CD4-positive, alpha-beta T cell treated with Interleukin-12 subunit alpha and Interleukin-12 subunit beta, for 1 hour (primary cell): ENCODE measurements around the gene MAD1L1.
A peak's percentile ranks its signal among the peaks of the same experiment; 100 is the strongest.
"Not testable (repeated sequence)": the region's sequence is repeated elsewhere in the genome, so short reads cannot be mapped to it uniquely, and the experiment has no call there.

Experiments used
- DNase-seq: peaks from one replicate; pipeline ENCODE4 v3.0.0-alpha.2; 2020

MAD1L1 gene

GRCh38 chr7:2232766-2233520 is at the start of gene MAD1L1:
Gene MAD1L1 (minus strand): TSS chr7:2232945. CDS start chr7:2230133, 2,812 bp downstream.
- peak; percentile 89 for DNase-seq

GRCh38 chr7:2282185-2282751 is 49.5 kb upstream of the MAD1L1 start:
- DNase-seq, result no peak

DNA sequence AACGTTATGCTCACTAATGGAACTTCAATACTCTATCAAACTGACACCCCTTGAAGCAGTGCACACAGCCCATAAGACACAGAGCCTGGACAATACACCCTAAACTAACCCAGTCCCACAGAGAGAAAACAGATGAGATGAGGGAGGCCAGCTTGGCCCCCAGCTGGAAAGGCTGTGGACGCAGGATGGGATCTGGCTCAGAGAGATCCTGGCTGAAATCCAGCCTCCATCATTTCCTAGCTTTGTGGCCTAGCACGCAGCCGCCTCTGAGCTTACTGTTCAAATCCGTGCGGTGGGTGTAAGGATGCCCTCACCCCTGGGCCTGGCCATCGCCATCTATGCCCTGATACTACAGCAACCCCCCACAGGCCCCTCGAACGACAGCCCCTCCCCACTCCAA is 48.8 kb upstream of the MAD1L1 start:
- no peak for DNase-seq

DNA sequence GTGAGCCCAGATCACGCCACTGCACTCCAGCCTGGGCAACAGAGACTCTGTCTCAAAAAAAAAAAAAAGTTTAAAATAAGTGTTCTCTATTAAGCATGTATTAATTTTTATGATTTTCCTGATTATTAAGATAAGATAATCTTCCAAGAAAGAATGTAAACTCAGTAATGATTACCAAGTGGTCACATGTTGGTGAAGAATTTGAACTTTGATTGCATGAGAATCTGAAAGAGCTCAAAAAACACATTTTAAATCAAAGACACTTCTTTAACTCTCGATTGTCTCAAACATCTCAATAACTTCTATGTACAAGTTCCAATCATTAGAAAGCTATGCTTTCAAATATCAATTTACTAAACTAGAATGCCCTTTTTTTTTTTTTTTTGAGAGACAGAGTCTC is 47.7 kb upstream of the MAD1L1 start:
- DNase-seq, result no peak

DNA sequence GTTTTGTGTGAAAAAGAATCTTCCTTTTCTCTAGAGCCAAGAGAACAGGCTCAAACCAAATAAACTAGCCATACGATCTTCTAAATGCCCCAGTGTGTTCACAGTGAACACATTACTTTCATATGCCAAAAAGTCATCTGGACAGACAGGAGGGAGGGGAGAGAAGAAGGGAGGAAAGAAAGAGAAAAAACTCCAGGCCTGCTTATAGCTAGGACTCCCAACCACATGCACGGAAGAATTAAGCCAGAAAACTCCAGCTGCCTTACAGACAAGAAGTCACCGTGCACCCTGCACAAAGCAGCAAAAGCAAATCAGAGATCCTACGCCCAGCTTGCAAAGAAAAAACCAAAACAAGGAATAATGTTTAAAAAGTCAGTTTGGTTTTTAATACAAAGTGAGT is 47.2 kb upstream of the MAD1L1 start:
- no peak for DNase-seq

GRCh38 chr7:2278026-2278425 is 45.3 kb upstream of the MAD1L1 start:
- no peak for DNase-seq

GRCh38 chr7:2276107-2276506 is 43.4 kb upstream of the MAD1L1 start:
- DNase-seq, result no peak

- no peak for DNase-seq
These were observed 42.4 kb upstream of the MAD1L1 start for GRCh38 chr7:2275101-2275500.

DNA sequence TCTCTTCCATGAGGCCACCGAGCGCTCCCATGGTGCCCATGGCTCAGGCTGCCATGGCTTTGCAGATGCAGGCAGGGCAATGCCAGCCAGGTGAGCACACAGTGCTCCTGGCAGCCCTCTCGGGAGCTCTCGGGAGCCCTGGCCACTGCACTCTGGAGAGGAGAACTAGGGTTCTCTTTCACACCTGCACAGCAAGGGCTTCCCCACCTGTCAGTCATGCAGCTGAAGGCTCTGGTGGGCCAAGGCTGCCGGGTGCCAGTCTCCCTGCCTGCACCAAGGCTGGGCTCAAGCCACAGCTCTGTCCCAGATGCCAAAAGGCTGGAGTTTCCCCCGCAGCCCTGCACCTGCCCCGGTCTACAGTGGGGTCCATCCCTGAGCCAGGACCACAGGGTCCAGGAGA is 41.9 kb upstream of the MAD1L1 start:
- no peak for DNase-seq

DNA sequence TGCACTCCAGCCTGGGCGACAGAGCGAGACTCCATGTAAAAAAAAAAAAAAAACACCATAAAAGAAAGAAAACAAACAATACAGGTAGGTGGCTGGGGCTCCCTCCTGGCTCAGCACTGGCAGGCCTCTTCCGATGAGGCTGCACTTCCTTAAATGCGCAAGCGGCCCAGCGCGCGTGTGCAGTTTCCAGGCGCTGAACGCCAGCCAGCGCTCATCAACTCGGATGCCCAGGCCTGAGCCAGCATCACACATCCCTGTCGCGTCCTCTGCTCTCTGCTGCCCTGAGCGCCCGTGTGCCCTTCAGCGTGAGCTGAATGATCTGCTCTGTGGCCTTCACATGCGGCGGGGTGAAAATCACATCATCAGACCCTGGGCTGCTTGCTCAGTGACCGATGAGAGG is 41.1 kb upstream of the MAD1L1 start:
- no peak for DNase-seq

DNA sequence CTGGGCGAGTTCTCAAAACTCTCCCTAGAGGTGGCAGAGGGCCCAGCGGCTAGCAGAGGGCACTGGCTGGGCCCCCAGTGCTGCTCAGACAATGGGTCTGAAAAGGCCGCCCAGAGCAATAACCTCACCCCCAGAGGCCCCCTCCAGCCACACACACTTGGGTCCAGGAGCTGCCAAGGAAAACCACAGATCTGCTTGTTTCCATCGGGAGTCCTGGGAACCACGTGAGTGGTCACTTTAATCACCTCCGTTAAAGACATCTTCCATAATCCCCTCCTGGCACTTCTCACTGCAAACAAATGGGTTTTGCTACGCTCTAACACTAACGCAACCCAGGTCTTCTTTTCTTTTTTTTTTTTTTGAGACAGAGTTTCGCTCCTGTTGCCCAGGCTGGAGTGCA is 39.3 kb upstream of the MAD1L1 start:
- no peak for DNase-seq

DNA sequence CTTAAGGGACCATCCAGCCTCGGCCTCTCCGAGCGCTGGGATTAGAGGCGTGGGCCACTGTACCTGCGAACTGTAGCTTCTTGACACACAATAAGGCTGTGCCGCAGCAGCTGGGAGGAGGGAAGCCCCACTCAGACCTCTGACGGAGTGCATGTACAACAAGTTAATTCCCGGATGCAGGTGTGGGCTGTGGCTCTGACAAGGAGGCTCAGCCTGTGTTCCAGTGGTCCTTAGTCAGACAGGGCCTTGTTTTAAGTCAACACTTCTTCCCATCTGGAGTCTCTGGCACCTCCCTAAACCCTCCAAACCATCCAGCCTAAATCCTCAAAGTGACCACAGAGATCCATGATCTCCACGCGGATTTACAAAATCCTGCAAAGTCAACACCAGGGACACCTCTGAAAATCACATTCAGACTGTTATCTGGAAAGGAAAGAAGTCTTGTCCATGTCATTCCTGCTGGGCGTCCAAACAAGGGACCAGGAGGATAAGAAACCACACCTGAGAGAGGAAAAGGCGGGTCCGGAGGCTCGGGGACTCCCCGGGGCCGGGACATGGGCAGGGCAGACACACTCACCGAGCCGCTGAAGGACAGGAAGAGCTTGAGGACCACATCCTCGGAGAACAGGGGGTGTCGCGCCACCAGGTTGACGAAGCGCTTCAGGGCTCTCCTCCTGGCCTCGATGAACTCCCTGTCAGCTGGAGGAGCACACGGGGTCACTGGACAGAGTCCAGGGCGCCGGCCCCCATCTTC is 38.7 kb upstream of the MAD1L1 start:
- no peak for DNase-seq

DNA sequence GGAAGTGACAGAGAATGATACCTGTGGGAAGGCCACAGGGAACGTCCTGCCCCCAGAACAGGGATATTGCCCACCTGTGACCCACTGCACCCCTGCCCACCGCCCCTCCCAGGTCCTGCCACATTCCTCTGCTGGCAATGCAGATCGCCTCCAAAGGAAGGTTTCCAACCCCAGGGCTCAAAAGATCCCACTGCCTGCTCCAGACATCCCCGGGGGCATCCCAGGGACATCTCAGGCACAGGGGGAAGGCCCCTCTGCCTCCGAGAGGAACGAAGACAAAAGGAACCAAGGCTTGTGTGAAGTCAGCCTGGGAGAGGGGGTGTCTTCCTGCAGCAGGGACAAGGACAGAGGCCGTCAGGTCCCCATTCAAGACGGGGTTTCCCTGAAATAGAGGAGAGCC is 37.8 kb upstream of the MAD1L1 start:
- no peak for DNase-seq

GRCh38 chr7:2269991-2270460 is 37.3 kb upstream of the MAD1L1 start:
- DNase-seq, result no peak

DNA sequence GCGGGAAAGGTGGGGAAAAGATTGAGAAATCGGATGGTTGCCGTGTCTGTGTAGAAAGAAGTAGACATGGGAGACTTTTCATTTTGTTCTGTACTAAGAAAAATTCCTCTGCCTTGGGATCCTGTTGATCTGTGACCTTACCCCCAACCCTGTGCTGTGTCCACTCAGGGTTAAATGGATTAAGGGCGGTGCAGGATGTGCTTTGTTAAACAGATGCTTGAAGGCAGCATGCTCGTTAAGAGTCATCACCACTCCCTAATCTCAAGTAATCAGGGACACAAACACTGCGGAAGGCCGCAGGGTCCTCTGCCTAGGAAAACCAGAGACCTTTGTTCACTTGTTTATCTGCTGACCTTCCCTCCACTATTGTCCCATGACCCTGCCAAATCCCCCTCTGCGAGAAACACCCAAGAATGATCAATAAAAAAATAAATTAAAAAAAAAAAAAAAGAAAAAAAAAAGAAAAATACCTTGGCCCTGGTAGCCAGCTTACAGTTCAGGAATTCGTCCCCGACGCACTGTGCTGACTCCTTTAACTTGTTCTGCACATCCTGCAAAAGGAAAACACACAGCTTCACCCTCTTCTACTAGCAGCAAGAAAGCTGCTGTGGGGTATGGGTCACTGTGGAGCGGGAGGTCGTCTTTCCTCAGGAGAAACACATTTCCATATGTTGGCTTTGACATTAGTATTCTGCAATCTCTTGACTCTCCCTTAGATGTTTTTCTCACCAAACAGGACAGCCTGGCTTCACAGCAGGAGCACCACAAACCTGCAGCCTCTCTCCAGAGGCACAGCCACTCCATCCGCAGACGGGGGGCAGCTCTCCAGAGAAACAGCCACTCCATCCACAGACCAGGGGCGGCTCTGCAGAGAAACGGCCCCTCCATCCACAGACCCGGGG is 36.6 kb upstream of the MAD1L1 start:
- DNase-seq, result not testable (repeated sequence)

DNA sequence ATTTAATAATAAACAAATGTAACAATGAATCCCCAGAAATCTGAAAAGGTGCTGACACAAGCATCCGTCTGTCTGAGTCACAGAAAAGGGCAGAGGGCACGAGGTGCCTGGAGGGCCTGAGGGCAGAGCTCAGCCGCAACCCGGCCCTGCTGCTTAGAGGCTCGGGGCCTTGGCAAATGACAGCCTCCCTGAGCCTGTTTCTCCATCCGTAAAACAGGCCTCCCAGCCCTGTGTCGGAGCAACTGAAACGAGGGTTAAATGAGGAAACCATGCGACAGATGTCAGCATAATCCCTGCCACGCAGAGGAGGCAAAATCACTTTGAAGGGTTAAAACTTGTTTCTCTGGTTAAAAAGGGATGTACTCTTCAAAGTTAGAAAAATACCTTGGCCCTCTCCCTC is 34.2 kb upstream of the MAD1L1 start:
- no peak for DNase-seq

DNA sequence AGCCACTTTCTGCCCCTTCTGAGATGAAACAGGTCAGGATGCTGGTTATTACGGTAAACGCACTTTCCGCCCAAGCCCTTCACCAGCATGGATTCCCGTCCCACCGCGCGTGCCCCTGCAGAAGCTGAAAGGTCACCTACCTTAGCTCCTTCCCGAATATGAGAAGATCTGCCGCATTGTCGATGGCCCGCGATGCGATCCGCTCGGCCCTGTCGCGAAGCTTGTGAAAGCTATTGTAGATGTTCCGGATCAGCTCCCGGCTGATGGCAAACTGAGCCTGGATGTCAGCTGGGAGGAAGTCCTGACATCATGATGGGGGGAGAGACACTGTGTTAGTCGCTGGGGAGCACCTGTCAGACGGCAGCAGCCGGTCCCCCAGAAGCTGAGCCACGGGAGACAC is 31.4 kb upstream of the MAD1L1 start:
- DNase-seq, result no peak

DNA sequence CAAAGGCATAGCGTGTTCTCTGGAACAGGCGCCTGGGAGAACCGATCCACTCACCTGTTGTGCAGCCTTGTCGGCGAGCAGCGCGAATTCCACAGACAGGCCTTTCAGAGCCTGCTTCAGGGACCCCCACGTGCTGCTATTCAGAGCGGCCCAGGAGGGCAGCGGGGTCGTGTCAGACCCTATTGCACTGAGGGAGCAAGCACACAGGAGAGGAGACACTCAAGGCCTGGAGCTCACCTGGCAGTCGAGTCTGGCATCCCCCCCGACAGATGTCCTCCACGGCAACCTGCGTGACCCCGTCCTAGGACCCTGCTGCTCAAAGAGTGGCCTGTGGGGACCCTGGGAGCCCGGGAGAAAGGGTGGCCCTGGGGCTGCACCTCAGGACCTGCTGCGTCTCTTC is 30.4 kb upstream of the MAD1L1 start:
- DNase-seq, result no peak

GRCh38 chr7:2261611-2262010 is 28.9 kb upstream of the MAD1L1 start:
- peak; percentile 23 for DNase-seq

- no peak for DNase-seq
These were observed 28.1 kb upstream of the MAD1L1 start for GRCh38 chr7:2260820-2261219.

DNA sequence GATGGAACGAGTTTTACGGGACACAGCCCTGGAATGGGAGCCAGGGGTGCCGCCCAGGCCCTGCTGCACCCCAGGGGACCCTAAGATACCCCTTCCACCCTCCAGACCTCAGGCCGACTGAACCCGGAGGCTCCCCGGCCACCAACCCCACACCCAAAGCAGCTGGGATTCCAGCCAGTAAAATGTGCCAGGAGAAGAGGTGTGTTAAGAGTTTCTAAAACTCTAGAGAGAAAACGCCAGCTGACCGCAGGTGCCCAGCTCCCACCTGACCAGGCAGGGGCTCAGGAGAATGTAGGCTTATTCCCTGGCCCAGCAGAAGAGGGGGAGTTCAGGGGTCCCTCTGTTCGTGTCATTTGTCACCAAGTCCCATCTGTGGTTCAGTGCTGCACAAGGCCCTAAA is 26.7 kb upstream of the MAD1L1 start:
- DNase-seq, result no peak

DNA sequence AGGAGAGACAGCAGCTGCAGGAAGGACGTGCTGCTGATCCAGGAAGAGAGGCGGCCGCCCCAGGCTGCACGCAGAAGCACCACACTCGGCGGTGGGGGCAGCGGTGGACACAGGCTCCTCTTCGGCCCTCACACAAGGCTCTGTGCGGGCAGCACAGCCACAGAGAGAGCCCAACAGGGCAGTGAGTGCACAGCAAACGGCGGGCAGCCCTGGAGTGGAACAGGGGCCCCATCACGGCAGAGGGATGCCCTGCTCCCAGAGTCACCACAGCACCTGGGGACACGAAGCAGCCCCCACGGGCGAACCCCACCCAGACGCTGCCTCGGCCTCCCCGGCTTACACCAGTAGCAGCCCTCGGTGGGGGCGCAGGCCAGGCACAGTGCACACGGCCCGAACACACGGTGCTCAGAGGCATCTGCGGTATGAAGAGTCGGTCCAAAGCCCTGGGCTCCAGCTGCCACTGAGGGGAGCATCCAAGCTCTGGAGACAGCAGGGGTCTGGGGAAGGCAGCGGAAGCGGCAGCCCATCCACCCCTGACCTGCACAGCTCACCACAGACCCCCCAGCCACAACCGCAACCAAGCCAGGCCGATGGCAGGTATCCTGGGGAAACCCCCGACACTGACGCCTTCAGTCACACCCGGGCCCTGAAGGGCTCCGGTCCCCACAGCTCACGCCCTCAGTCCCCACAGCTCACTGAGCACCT is 26.1 kb upstream of the MAD1L1 start:
- no peak for DNase-seq
